ENCODE data around the gene DNAJB11. TPM values are rescaled to one million over a fixed set of nuclear protein-coding genes. Genes with fewer than 3 reads are reported as not detected.

The DNAJB11 gene
- total RNA-seq, 1 donor from 2014 or later, result 35.3 TPM

GRCh38 chr3:186616299-186616617 is 45.7 kb downstream of the DNAJB11 start:
- no peak for DNase-seq (ENCODE audit: low spot score)
- no peak for ATAC-seq

- peak; percentile 88 for DNase-seq (ENCODE audit: low spot score)
- peak; percentile 66 for ATAC-seq
Measured at GRCh38 chr3:186617036-186617946, 46.8 kb downstream of the DNAJB11 start.

DNA sequence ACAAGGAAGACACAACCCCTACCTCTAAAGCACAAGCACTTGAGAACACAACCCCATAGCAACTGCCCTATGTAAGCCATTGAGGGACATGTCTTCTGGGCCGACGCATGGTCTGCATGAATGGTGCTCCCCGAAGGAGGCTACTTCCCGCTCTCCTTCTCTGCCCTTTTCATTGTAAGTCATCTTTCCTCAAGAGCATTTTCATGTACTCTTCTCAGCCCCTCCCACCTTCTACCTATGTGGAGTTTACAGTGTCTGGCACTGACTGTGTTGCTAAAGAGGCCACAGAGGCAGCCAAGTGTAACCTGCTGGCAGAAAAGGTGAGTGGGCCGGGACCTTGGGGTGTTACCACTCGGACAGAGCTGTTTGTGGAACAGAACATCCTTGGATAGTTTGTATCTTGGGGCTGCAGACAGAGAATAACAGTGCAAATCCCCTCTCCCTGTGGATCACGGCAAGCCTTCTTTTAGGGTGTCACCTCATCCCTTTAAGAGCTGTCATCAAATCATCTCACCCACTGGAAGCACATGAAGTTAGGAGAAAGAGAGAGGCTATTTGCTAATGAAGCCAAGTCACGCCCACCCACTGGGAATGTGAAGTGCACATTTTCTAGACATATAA is 47.9 kb downstream of the DNAJB11 start:
- DNase-seq (ENCODE audit: low spot score) (peak; percentile 43), ATAC-seq (no peak)

DNA sequence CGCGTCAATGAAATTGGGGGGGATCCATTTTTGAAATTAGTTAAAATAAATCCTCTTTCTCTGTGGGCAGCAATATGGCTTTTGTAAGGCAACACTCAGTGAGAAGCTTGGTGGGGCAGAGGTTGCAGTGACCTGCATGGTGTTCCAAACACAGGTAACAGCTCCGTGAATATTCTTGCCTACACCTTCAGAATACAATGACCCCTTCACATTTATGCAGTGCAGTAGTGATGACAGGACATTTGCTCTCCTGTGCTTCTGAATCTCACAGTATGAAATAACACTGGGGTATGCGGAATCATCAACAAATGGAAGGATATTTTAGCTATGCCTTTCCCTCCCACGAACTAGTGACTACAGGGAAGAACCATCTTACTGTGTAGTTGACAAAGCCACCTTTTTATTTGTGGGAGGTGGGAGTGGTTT is 49.3 kb downstream of the DNAJB11 start:
- DNase-seq (ENCODE audit: low spot score) (no peak), ATAC-seq (no peak)

DNA sequence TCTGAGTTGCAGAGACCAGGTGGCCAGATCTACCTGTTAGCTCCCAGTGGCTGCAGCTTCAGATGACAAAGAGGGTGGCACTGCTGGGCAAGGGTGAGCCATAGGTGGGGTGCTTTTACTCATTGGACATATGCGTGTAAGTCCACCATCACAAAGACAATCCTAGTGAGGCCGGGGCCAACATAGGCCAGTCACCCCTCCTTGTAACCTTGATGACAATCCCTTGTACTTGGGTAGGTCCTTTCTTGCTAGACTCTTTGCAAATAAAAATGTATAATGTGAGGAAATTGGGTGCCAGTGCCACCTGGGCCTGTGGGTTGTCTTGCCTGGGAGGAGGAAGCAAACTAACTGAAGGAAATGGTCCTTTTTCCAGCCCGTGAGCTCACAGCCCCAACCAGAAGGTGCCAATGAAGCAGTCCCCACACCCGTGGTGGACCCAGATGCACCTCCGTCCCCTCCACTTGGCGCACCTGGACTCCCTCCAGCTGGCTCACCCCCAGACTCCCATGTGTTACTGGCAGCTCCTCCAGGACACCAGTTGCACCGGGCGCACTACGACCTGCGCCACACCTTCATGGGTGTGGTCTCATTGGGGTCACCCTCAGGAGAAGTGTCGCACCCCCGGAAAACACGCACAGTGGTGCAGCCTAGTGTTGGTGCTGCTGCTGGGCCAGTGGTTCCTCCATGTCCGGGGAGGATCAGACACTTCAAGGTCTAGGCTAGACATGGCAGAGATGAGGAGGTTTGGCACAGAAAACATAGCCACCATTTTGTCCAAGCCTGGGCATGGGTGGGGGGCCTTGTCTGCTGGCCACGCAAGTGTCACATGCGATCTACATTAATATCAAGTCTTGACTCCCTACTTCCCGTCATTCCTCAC is 49.9 kb downstream of the DNAJB11 start:
- DNase-seq (ENCODE audit: low spot score) (peak; percentile 77), ATAC-seq (peak; percentile 49)

GRCh38 chr3:186621894-186622650 is 51.6 kb downstream of the DNAJB11 start:
- ATAC-seq (peak; percentile 7), DNase-seq (ENCODE audit: low spot score) (no peak)

GRCh38 chr3:186622651-186623310 is 52.3 kb downstream of the DNAJB11 start:
- no peak for ATAC-seq
- DNase-seq (ENCODE audit: low spot score), result no peak

DNA sequence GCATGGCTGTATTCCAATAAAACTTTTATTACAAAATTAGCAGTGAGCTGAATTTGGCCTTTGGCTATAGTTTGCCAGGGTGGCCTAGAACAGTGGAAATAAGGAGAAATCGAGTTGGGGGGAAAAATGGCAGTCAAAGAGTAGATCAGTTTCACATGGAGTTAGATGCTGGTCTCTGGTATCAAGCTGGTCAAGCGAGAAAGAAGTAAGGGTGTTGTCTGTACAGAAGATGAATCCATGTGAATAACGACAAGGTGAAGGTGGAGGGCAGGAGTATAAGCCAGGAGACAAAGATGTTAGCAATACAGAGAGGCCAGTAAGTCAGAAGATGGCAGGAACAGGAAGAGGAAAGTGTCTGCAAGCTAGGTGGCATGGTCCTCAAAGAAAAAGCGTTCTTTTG is 54.1 kb downstream of the DNAJB11 start:
- DNase-seq (ENCODE audit: low spot score) (no peak), ATAC-seq (no peak)

DNA sequence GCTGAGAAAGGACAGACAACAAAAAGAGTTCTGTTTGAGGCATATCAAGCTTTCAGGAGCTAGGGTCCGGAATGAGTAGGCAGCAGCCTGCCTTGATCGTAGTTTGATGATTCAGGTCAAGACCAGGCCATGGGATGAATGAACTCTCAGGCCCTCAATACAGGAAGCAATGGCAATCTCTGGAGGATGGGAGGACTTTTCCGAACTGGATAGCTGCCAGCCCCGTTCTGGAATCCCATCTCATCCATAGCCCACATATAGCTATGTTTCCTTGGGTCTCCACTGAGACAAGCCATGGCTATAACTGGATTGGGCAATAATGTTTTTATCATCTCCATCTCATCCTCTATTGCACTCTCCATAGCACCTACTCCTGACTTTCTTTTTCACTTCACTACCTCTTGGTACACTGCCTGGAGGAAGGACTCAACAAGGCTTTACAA is 55.1 kb downstream of the DNAJB11 start:
- no peak for DNase-seq (ENCODE audit: low spot score)
- peak; percentile 31 for ATAC-seq

GRCh38 chr3:186626254-186626847 is 55.8 kb downstream of the DNAJB11 start:
- DNase-seq (ENCODE audit: low spot score) (no peak), ATAC-seq (no peak)

GRCh38 chr3:186627852-186628414 is 57.4 kb downstream of the DNAJB11 start:
- DNase-seq (ENCODE audit: low spot score) (no peak), ATAC-seq (no peak)

- DNase-seq (ENCODE audit: low spot score), result no peak
- ATAC-seq, result no peak
Measured at GRCh38 chr3:186628756-186629155, 58.2 kb downstream of the DNAJB11 start.

GRCh38 chr3:186630950-186631641 is 60.6 kb downstream of the DNAJB11 start:
- no peak for ATAC-seq
- DNase-seq (ENCODE audit: low spot score), result no peak

DNA sequence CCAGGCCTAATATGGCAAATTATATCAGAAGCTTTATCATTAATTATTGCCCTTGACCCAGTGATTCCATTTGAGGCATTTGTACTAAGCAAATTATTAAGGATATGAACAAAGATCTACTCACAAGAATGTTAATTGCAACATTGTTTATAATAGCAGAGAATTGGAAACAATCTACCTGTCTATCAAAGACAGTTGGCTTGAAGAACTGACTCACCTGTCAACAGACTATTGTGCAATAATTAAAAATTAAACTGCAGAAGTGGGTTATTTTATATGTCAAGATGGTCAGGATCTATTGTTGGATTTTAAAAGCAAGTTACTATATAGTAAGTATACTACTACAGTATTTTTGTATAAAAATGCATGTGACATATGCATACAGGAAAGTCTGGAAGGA is 63.0 kb downstream of the DNAJB11 start:
- ATAC-seq (peak; percentile 23), DNase-seq (ENCODE audit: low spot score) (no peak)

- ATAC-seq, result peak; percentile 87
- DNase-seq (ENCODE audit: low spot score), result peak; percentile 93
Measured at GRCh38 chr3:186634207-186634606, 63.7 kb downstream of the DNAJB11 start.
